Measurements from ENCODE around the gene PCDHGB3. TPM values are rescaled to one million over a fixed set of nuclear protein-coding genes. Genes with fewer than 3 reads are reported as not detected.

The PCDHGB3 gene
- total RNA-seq, 1 donor from 2014 or later, result 4.1 TPM

- H3K9me3 Mint-ChIP-seq (ENCODE audit: unreplicated experiment), result peaks cover 34% of the 10 kb centered on the region
- no peak overlapping the region for H3K27ac Mint-ChIP-seq (ENCODE audit: unreplicated experiment)
- TF ChIP-seq, protein P1, sequence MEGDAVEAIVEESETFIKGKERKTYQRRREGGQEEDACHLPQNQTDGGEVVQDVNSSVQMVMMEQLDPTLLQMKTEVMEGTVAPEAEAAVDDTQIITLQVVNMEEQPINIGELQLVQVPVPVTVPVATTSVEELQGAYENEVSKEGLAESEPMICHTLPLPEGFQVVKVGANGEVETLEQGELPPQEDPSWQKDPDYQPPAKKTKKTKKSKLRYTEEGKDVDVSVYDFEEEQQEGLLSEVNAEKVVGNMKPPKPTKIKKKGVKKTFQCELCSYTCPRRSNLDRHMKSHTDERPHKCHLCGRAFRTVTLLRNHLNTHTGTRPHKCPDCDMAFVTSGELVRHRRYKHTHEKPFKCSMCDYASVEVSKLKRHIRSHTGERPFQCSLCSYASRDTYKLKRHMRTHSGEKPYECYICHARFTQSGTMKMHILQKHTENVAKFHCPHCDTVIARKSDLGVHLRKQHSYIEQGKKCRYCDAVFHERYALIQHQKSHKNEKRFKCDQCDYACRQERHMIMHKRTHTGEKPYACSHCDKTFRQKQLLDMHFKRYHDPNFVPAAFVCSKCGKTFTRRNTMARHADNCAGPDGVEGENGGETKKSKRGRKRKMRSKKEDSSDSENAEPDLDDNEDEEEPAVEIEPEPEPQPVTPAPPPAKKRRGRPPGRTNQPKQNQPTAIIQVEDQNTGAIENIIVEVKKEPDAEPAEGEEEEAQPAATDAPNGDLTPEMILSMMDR (IDR thresholded peaks at IDR 0.05; ENCODE audit: unreplicated experiment), result no peak
- H3K4me3 Mint-ChIP-seq (ENCODE audit: unreplicated experiment), result peak overlapping the region; percentile 77
- H3K36me3 Mint-ChIP-seq (ENCODE audit: low read depth, unreplicated experiment), result peaks cover 48% of the 10 kb centered on the region
- H3K27me3 Mint-ChIP-seq (ENCODE audit: unreplicated experiment), result peaks cover 2% of the 10 kb centered on the region
- peaks cover 2% of the 10 kb centered on the region for H3K4me1 Mint-ChIP-seq (ENCODE audit: unreplicated experiment)
- DNase-seq (ENCODE audit: low spot score), result no peak
Measured at GRCh38 chr5:141398608-141399007, 28.6 kb downstream of the PCDHGB3 start.

DNA sequence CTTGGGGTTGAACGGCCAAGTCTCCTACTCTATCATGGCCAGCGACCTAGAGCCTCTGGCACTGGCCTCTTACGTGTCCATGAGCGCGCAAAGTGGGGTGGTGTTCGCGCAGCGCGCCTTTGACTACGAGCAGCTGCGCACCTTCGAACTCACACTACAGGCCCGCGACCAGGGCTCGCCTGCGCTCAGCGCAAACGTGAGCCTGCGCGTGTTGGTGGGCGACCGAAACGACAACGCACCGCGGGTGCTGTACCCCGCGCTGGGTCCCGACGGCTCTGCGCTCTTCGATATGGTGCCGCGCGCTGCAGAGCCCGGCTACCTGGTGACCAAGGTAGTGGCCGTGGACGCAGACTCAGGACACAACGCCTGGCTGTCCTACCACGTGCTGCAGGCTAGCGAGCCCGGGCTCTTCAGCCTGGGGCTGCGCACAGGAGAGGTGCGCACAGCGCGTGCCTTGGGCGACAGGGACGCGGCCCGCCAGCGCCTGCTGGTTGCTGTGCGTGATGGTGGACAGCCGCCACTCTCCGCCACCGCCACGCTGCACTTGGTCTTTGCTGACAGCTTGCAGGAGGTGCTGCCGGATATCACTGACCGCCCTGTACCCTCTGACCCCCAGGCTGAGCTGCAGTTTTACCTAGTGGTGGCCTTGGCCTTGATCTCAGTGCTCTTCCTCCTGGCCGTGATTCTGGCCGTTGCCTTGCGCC is 29.7 kb downstream of the PCDHGB3 start:
- TF ChIP-seq, protein P1 (IDR thresholded peaks at IDR 0.05; ENCODE audit: unreplicated experiment), result no peak
- Mint-ChIP-seq H3K27ac (ENCODE audit: unreplicated experiment) (no peak overlapping the region), H3K9me3 (ENCODE audit: unreplicated experiment) (peaks cover 30% of the 10 kb centered on the region), H3K36me3 (ENCODE audit: low read depth, unreplicated experiment) (peaks cover 48% of the 10 kb centered on the region), H3K4me1 (ENCODE audit: unreplicated experiment) (peaks cover 2% of the 10 kb centered on the region), H3K27me3 (ENCODE audit: unreplicated experiment) (peaks cover 2% of the 10 kb centered on the region), H3K4me3 (ENCODE audit: unreplicated experiment) (peak overlapping the region; percentile 88)
- DNase-seq (ENCODE audit: low spot score), result no peak

GRCh38 chr5:141402553-141403243 is 32.7 kb downstream of the PCDHGB3 start, which contains the start of gene PCDHGA9:
Gene PCDHGA9, plus strand, starts transcription at chr5:141402778. Its CDS starts 175 bp downstream, at chr5:141402953.
- TF ChIP-seq, protein P1 (IDR thresholded peaks at IDR 0.05; ENCODE audit: unreplicated experiment), result no peak
- Mint-ChIP-seq H3K36me3 (ENCODE audit: low read depth, unreplicated experiment) (peaks cover 40% of the 10 kb centered on the region), H3K27ac (ENCODE audit: unreplicated experiment) (no peak within 1 kb of the TSS), H3K9me3 (ENCODE audit: unreplicated experiment) (peaks cover 19% of the 10 kb centered on the region), H3K4me1 (ENCODE audit: unreplicated experiment) (peaks cover 7% of the 10 kb centered on the region), H3K4me3 (ENCODE audit: unreplicated experiment) (peak within 1 kb of the TSS; percentile 26), H3K27me3 (ENCODE audit: unreplicated experiment) (peaks cover 2% of the 10 kb centered on the region)
- no peak for DNase-seq (ENCODE audit: low spot score)

- DNase-seq (ENCODE audit: low spot score), result no peak
- Mint-ChIP-seq H3K27me3 (ENCODE audit: unreplicated experiment) (peaks cover 2% of the 10 kb centered on the region), H3K4me1 (ENCODE audit: unreplicated experiment) (peaks cover 8% of the 10 kb centered on the region), H3K4me3 (ENCODE audit: unreplicated experiment) (peak overlapping the region; percentile 26), H3K9me3 (ENCODE audit: unreplicated experiment) (peaks cover 19% of the 10 kb centered on the region), H3K27ac (ENCODE audit: unreplicated experiment) (no peak overlapping the region), H3K36me3 (ENCODE audit: low read depth, unreplicated experiment) (peaks cover 44% of the 10 kb centered on the region)
- TF ChIP-seq, protein P1 (IDR thresholded peaks at IDR 0.05; ENCODE audit: unreplicated experiment), result no peak
Measured at GRCh38 chr5:141403387-141403786, 33.3 kb downstream of the PCDHGB3 start.

Measured in endothelial cell (in vitro differentiated cells).